Measurements from ENCODE around the gene ANKRD33B. TPM values are rescaled to one million over a fixed set of nuclear protein-coding genes. Genes with fewer than 3 reads are reported as not detected.

Gene ANKRD33B
- total and polyA plus RNA-seq, 2 of the 8 experiments (the other 6 are each of a cell fraction or from before 2014, with no cell fraction given): 6.9 to 20.6 TPM

DNA sequence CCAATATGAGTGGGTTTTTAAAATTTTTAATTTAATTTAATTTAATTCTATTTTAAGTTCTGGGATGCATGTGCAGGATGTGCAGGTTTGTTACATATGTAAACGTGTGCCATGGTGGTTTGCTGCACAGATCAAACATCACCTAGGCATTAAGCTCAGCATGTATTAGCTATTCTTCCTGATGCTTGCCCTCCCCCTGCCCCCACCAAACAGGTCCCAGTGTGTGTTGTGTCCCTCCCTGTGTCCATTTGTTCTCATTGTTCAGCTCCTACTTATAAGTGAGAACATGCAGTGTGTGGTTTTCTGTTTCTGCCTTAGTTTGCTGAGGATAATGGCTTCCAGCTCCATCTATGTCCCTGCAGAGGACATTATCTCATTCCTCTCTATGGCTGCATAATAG lies 35.0 kb upstream of the ANKRD33B start (continued):
- TF ChIP-seq, protein P1, sequence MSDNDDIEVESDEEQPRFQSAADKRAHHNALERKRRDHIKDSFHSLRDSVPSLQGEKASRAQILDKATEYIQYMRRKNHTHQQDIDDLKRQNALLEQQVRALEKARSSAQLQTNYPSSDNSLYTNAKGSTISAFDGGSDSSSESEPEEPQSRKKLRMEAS (IDR thresholded peaks at IDR 0.05): no peak
- TF ChIP-seq RBBP5 (IDR thresholded peaks at IDR 0.05; ENCODE audit: borderline replicate concordance, low read depth, low read length) (no peak), EP300 (IDR thresholded peaks at IDR 0.05; ENCODE audit: borderline replicate concordance in 1 of 2, low read depth in 2 of 2, low read length in 2 of 2) (no peak), JUND (IDR thresholded peaks at IDR 0.05; ENCODE audit: low read length) (no peak), HDAC2 (IDR thresholded peaks at IDR 0.05; ENCODE audit: borderline replicate concordance in 1 of 2, low read depth in 2 of 2, low read length in 2 of 2) (no peak), GTF2F1 (IDR thresholded peaks at IDR 0.05; ENCODE audit: borderline replicate concordance, low read depth, low read length) (no peak)
